DND-41 (cell line): Measurements from ENCODE around the gene RAB30.

Experiments used
- ATAC-seq: fragments of 200-7000 bp; cut with Tn5 transposase; 3 replicates; pipeline ENCODE4 v1.9.1; 2021; ENCODE audit warnings: low read depth; ENCODE audit not compliant: insufficient read depth
- DNase-seq: peaks from one replicate; pipeline ENCODE4 v3.0.0-alpha.2; 2020
- H2AFZ ChIP-seq: 2 replicates; pipeline ENCODE4 v1.6.0; 2012; ENCODE audit warnings: low read depth, low read length
- H3K27ac ChIP-seq: 2 replicates; pipeline ENCODE4 v1.5.1; 2012; ENCODE audit warnings: low read length, inconsistent platforms
- H3K27me3 ChIP-seq: fragments of 200-600 bp; sonication (generic); 2 replicates; pipeline ENCODE4 v1.6.0; 2012; ENCODE audit warnings: low read length, mild to moderate bottlenecking, inconsistent platforms; ENCODE audit not compliant: insufficient read depth, poor library complexity
- H3K36me3 ChIP-seq: 2 replicates; pipeline ENCODE4 v1.5.1; 2012; ENCODE audit warnings: low read length, inconsistent platforms; ENCODE audit not compliant: insufficient read depth
- H3K4me1 ChIP-seq: 2 replicates; pipeline ENCODE4 v1.5.1; 2012; ENCODE audit warnings: mild to moderate bottlenecking, low read length; ENCODE audit not compliant: insufficient read depth
- H3K4me2 ChIP-seq: 2 replicates; pipeline ENCODE4 v1.6.0; 2012; ENCODE audit warnings: mild to moderate bottlenecking, moderate library complexity, low read length, inconsistent platforms; ENCODE audit not compliant: insufficient read depth
- H3K4me3 ChIP-seq, 2 experiments: fragments of 200-600 bp in 1 of 2; shearing (Covaris generic) in 1 of 2; 2 replicates each; pipeline ENCODE4 v1.5.1; 2012 to 2016; ENCODE audit warnings: inconsistent platforms in 2 of 2, low read length in 2 of 2, mild to moderate bottlenecking in 2 of 2, low read depth in 1 of 2, moderate library complexity in 1 of 2
- H3K79me2 ChIP-seq: 2 replicates; pipeline ENCODE4 v1.6.0; 2012; ENCODE audit warnings: low read length, inconsistent platforms; ENCODE audit not compliant: insufficient read depth
- H3K9ac ChIP-seq: 2 replicates; pipeline ENCODE4 v1.6.0; 2012; ENCODE audit warnings: low read depth, mild to moderate bottlenecking, inconsistent platforms, low read length, moderate library complexity
- H3K9me3 ChIP-seq: 2 replicates; pipeline ENCODE4 v1.5.1; 2012; ENCODE audit warnings: low read length, moderate library complexity, mild to moderate bottlenecking, inconsistent platforms; ENCODE audit not compliant: insufficient read depth, severe bottlenecking
- H4K20me1 ChIP-seq: 2 replicates; pipeline ENCODE4 v1.6.0; 2012; ENCODE audit warnings: low read length; ENCODE audit not compliant: insufficient read depth
- EZH2 ChIP-seq: IDR thresholded peaks from 3 replicates; pipeline ENCODE4 v1.6.1; 2012; ENCODE audit warnings: borderline replicate concordance, low read depth, mild to moderate bottlenecking, moderate library complexity, low read length, inconsistent platforms; ENCODE audit not compliant: severe bottlenecking
- TF ChIP-seq, protein P1 (sequence below): IDR thresholded peaks from 2 replicates; pipeline ENCODE4 v1.5.1; 2012; ENCODE audit warnings: borderline replicate concordance, low read length, moderate library complexity, mild to moderate bottlenecking; ENCODE audit not compliant: poor library complexity, severe bottlenecking; ENCODE audit errors: extremely low read depth

Gene RAB30

DNA sequence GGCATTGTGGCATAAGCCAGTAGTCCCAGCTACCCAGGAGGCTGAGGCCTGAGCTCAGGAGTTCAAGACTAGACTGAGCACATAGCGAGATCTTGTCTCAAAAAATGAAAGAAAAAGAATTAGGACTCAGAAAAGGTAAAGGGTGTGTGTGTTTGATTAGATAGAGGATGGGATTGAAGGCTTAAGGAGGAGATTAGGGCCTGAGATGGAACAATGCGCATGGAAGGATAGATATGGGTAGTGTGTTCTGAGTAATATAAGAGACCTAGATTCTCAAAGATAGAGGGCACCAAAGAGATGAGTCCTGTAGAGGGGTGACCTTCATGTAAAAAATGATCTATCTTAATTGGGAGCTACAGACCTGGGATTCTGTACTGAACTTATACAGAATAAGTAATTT lies 17.3 kb upstream of the RAB30 start:
- H3K4me1 ChIP-seq, result no peaks in the 10 kb centered on the region
- no peaks in the 10 kb centered on the region for H3K79me2 ChIP-seq
- no peak overlapping the region for H3K27ac ChIP-seq
- no peaks in the 10 kb centered on the region for H3K36me3 ChIP-seq
- no peaks in the 10 kb centered on the region for H3K27me3 ChIP-seq
- no peaks in the 10 kb centered on the region for H3K9me3 ChIP-seq
- no peak overlapping the region for H3K4me2 ChIP-seq
- no peak overlapping the region for H3K4me3 ChIP-seq
- no peaks in the 10 kb centered on the region for H4K20me1 ChIP-seq
- no peak overlapping the region for H2AFZ ChIP-seq
- TF ChIP-seq, protein P1, sequence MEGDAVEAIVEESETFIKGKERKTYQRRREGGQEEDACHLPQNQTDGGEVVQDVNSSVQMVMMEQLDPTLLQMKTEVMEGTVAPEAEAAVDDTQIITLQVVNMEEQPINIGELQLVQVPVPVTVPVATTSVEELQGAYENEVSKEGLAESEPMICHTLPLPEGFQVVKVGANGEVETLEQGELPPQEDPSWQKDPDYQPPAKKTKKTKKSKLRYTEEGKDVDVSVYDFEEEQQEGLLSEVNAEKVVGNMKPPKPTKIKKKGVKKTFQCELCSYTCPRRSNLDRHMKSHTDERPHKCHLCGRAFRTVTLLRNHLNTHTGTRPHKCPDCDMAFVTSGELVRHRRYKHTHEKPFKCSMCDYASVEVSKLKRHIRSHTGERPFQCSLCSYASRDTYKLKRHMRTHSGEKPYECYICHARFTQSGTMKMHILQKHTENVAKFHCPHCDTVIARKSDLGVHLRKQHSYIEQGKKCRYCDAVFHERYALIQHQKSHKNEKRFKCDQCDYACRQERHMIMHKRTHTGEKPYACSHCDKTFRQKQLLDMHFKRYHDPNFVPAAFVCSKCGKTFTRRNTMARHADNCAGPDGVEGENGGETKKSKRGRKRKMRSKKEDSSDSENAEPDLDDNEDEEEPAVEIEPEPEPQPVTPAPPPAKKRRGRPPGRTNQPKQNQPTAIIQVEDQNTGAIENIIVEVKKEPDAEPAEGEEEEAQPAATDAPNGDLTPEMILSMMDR, result no peak
- TF ChIP-seq EZH2, result no peak
- DNase-seq (no peak), ATAC-seq (0 out of 3 replicates have a peak, but pooled peaks have one; percentile 26)
- no peak overlapping the region for H3K9ac ChIP-seq

DNA sequence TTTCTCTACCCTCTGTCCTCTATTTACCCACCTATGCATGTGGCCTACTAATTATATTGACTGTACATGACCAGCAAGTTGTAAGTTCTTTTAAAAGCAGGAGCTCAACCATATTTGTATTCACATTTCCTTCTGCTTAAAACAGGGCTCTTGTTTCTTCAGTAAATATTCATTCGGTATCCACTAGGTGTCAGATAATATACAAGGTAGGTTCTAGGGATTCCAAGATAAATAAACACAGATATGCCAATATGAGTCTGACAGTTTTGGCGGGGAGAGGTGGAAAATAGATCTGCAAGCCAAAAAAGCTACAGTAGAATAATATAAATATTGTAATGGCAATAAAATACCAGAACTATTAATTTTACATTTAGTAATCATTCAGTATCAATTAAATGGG lies 15.3 kb upstream of the RAB30 start:
- Histone ChIP-seq H3K4me1 (no peaks in the 10 kb centered on the region), H3K4me2 (no peak overlapping the region), H2AFZ (no peak overlapping the region), H3K27ac (no peak overlapping the region), H3K4me3 (no peak overlapping the region), H3K27me3 (no peaks in the 10 kb centered on the region), H3K9me3 (no peaks in the 10 kb centered on the region), H4K20me1 (no peaks in the 10 kb centered on the region), H3K36me3 (no peaks in the 10 kb centered on the region), H3K9ac (no peak overlapping the region), H3K79me2 (no peaks in the 10 kb centered on the region)
- TF ChIP-seq, protein P1, result peak; percentile 37
- TF ChIP-seq EZH2, result no peak
- DNase-seq (no peak), ATAC-seq (no peak)

DNA sequence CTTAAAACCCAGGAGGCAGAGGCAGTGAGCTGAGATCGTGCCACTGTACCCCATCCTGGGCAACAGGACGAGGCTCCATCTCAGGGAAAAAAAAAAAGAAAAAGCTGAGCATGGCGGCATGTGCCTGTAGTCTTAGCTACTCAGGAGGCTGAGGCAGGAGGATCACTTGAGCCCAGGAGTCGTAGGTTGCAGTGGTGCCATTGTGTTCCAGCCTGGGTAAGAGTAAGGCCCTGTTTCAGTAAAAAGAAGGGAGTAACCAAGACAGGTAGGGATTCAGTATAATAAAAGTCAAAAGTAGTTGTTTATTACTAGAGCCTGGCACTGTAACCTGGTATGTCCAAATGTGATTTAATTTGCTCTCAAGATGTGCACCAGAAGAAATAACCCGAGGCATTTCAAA lies 8.1 kb upstream of the RAB30 start:
- Histone ChIP-seq H3K36me3 (peaks cover 11% of the 10 kb centered on the region), H3K4me3 (no peak overlapping the region), H3K27me3 (no peaks in the 10 kb centered on the region), H4K20me1 (no peaks in the 10 kb centered on the region), H3K9ac (no peak overlapping the region), H3K9me3 (no peaks in the 10 kb centered on the region), H3K27ac (no peak overlapping the region), H3K79me2 (no peaks in the 10 kb centered on the region), H3K4me1 (no peaks in the 10 kb centered on the region), H3K4me2 (no peak overlapping the region), H2AFZ (no peak overlapping the region)
- ATAC-seq, result no peak
- no peak for DNase-seq
- TF ChIP-seq, protein P1, result no peak
- no peak for TF ChIP-seq EZH2

DNA sequence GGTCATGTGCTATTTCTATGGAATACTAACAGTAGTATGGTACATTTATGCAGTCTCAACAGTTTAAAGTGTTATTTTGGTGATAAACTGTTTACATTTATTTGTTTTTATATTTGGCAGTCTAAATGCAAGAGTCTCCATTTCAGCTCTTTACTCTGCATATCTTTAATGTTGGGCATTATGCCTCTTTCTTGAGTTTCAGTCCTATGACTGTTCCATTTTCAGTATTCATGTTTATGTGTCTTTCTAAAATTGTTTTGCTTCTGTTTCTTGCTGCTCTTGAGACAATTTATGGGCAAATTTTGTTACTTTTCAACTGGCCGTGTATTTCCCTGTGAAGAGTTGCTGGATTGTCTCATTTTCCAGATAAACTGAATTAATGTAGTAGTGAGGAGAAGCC lies 6.6 kb upstream of the RAB30 start:
- H3K27me3 ChIP-seq, result no peaks in the 10 kb centered on the region
- peaks cover 11% of the 10 kb centered on the region for H3K79me2 ChIP-seq
- TF ChIP-seq, protein P1, result no peak
- no peak for TF ChIP-seq EZH2
- H3K9me3 ChIP-seq, result no peaks in the 10 kb centered on the region
- H2AFZ ChIP-seq, result no peak overlapping the region
- H3K36me3 ChIP-seq, result peaks cover 25% of the 10 kb centered on the region
- no peak overlapping the region for H3K27ac ChIP-seq
- no peak overlapping the region for H3K9ac ChIP-seq
- ATAC-seq (no peak), DNase-seq (no peak)
- no peaks in the 10 kb centered on the region for H4K20me1 ChIP-seq
- H3K4me3 ChIP-seq, result no peak overlapping the region
- peaks cover 8% of the 10 kb centered on the region for H3K4me1 ChIP-seq
- no peak overlapping the region for H3K4me2 ChIP-seq
